HG02970 (cell line): Measurements from ENCODE around the gene ATAD5.
A peak's percentile ranks its signal among the peaks of the same experiment; 100 is the strongest.
"Not testable (repeated sequence)": the region's sequence is repeated elsewhere in the genome, so short reads cannot be mapped to it uniquely, and the experiment has no call there.

Experiments used
- ATAC-seq: cut with Tn5 transposase; IDR thresholded peaks from one replicate; pipeline ENCODE4 v1.9.1; 2021; ENCODE audit warnings: mild to moderate bottlenecking, moderate library complexity, moderate number of reproducible peaks; ENCODE audit not compliant: unreplicated experiment, low FRiP score

ATAD5 gene

GRCh38 chr17:30831663-30832437 lies at the start of gene ATAD5:
ATAD5 (plus strand) TSS chr17:30831966; CDS start chr17:30832348, 382 bp downstream.
- peak; percentile 63 for ATAC-seq

GRCh38 chr17:30782206-30782605 lies 49.6 kb upstream of the ATAD5 start:
- no peak for ATAC-seq

DNA sequence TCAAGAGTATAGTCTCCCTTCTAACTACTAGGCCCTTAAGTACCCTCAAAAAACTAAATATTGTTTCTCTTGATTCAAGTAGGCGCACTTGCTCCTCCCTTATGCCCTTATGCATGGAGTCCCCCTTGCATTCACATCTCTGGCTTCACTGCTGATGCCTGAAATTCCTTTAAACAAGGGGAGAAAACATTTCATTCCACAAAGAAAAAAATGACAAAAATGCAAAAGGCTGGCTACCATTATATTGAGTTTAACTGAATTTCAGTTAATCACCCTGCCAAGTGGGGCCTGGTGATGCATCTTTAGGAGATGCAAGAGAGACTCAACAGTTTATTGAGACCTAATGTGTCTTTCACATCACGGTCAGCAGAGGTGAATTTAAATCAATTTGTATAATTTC lies 42.8 kb upstream of the ATAD5 start:
- no peak for ATAC-seq

DNA sequence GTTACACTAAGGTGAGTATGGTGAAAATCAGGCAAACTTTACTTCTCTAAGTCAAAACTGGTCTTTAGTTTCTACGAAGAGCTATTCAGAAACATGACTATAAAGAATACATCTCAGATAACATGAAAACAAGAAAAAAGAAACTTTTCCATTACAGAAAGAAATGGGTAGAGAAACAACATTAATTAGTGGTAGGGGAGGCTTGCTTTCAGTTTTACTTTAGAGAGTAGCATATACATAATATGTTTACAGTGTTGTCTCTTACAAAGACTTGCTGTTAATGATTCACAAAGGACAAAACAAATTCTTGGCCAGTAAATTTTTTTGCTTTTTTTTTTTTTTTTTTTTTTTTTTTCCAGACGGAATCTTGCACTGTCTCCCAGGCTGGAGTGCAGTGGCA lies 41.5 kb upstream of the ATAD5 start:
- ATAC-seq, result no peak

DNA sequence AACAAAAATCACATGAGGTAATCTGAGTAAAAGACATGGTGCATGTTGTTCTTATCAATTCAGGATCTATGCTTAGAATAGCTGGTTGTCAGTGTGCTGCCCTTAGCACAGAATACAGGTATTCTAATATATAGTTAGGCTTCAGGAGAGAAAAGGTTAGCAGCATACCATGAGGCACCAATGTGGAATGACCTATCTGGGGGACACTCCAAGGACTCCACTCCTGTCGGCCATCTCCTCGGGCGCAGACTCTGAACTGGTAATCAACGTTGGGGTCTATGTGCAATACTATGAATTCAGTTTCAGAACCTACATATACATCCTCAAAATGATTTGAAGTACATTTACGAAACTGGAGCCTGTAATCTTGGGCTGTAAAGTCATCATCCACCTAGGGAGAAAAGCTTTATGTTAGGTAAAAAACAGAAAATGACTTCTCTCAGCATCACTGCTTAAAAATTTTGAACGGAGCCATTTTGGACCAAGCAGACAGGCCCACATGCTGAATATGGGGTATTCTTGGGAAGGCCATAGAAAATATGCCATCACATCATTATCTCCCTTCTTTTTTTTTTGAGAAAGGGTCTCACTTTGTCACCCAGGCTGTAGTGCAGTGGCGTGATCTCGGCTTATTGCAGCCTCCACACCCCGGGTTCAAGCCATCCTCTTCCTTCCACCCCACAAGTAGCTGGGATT lies 38.3 kb upstream of the ATAD5 start:
- no peak for ATAC-seq

DNA sequence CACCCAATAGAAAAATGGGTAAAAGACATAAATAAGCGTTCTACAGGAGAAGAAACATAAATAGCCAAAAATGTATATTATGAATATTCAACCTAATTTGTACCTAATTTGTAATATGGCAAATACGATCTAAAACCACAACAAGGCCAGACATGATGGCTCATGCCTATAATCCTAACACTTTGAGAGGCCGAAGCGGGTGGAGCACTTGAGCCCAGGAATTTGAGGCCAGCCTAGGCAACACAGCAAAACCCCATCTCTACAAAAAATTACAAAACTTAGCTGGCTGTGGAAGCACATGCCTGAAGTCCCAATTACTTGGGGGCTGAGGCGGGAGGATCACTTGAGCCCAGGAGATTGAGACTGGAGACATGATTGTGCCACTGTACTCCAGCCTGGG lies 37.4 kb upstream of the ATAD5 start:
- ATAC-seq, result no peak

DNA sequence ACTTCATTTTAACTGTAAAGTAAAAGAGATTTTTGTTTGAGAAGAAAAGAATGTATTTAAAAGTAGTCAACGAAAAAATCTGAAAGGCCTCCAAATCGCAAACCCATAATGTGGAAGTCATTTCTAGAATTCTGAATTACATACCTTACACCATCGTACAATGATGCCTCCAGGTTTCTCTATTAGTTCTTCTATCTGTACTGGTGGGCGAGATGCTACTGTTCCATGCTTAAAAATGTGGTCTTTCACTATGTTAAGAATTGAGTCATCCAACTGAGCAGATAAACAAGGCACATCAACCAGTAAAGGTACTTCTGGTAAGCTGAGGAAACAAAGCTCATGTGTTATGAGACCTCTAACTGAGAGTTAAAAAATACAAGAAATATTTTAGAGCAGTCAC lies 35.8 kb upstream of the ATAD5 start:
- ATAC-seq, result no peak

GRCh38 chr17:30801671-30802070 lies 30.1 kb upstream of the ATAD5 start:
- no peak for ATAC-seq

DNA sequence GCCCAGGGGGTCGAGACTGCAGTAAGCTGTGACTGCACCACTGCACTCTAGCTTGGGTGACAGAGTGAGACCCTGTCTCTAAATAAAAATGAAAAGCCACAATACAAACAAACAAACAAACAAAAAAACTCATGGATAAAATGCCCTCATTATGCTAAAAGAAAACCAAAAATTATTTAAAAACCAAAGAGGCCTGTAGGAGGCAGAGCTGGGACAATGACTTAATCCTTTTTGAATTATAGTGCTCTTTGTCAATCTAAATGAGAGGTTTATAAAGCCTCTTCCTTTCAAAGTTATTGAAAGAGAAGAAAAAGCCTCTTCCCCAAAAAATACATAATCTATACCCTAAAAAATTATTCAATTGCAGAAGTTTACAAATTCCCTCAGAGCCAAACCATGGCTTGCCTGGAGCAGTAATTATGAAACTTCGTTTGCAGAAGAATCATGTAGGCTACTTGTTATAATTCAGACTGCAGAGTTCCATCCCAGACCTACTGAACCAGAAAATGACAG lies 25.8 kb upstream of the ATAD5 start:
- no peak for ATAC-seq

GRCh38 chr17:30807896-30808295 lies 23.9 kb upstream of the ATAD5 start:
- ATAC-seq, result no peak

DNA sequence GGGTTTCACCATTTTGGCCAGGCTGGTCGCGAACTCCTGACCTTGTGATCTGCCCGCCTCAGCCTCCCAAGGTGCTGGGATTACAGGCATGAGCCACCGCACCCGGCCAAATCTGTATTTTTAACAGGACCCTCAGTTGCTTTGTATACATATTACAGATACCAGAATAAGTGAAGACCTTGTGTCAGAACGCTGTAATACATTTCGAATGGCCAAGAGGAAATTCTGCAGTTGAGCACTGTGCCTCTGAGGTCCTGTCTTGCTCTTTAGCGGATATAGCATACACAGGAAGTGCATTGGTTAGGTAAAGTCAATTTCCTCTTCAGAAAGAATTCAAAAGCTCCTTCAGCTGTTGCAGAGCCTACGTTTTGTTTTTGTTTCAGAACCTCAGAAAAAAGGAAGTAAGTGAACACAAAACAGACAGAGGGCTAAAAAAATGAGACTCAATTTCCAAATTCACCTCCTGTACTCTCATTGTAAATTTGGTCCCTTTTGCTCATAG lies 22.9 kb upstream of the ATAD5 start:
- no peak for ATAC-seq

GRCh38 chr17:30809867-30810266 lies 21.9 kb upstream of the ATAD5 start:
- no peak for ATAC-seq

DNA sequence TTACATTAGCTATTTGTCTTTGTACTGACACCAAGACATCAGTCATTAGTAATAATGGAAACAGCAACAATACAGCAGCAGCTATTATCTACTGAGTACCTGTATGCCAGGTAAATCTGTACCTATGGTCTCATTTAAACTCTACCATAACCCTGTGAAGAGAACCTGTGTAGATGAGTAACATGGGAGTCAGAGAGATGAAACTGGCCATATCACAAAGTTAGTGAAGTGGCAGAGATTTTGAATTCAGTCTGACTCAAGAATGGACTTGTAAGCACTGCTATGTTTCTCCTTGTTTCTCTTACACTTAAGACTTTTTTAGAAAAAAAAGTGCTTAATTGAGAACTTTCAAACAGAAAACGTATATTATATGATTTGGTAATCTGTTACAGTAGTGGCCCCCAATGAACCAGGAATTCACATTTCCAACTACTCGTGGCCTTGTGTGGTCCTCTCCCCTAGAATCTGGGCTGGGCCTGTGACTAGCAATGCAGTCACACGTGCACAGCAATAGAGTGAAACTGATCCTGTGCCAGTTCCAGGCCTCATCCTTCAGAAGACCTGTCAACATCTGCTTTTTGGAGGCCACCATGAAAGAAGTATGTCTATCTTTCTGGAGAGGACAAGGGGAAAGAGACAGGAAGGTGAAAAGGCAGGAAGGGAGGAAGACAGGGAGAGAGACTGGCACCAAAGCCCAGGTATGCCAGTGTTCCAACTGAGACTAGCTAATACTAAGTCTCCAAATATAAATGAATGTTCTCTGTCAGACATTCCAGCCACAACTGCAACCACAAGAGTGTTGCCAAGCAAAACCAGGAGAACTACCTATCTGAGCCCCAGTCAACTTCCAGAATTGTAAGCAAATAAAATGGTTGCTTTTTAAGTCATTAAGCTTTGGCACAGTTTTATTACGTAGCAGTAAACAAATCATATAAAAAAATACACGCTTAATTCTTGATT lies 19.3 kb upstream of the ATAD5 start:
- ATAC-seq, result no peak

DNA sequence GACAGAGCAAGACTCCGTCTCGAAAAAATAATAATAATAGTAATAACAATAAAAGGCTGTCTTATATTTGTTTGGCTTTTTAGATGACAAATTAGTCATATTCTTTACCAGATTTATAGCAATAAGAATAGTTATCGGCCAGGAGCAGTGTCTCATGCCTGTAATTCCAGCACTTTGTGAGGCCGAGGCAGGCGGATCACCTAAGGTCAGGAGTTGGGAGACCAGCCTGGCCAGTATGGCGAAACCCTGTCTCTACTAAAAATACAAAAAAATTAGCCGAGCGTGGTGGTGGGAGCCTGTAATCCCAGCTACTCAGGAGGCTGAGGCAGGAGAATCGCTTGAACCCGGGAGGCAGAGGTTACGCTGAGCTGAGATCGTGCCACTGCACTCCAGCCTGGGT lies 17.5 kb upstream of the ATAD5 start:
- not testable (repeated sequence) for ATAC-seq

DNA sequence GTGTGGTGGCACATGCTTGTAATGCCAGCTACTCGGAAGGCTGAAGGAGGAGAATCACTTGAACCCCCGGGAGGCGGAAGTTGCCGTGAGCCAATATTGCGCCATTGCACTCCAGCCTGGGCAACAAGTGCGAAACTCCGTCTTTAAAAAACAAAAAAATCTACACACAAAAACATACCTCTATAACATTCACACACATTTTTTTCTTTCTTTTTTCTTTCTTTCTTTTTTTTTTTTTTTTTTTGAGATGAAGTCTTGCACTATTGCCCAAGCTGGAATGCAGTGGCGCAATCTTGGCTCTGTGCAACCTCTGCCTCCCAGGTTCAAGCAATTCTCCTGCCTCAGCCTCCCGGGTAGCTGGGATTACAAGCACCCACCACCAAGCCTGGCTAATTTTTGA lies 16.9 kb upstream of the ATAD5 start:
- ATAC-seq, result not testable (repeated sequence)

GRCh38 chr17:30816165-30816564 lies 15.6 kb upstream of the ATAD5 start:
- no peak for ATAC-seq

DNA sequence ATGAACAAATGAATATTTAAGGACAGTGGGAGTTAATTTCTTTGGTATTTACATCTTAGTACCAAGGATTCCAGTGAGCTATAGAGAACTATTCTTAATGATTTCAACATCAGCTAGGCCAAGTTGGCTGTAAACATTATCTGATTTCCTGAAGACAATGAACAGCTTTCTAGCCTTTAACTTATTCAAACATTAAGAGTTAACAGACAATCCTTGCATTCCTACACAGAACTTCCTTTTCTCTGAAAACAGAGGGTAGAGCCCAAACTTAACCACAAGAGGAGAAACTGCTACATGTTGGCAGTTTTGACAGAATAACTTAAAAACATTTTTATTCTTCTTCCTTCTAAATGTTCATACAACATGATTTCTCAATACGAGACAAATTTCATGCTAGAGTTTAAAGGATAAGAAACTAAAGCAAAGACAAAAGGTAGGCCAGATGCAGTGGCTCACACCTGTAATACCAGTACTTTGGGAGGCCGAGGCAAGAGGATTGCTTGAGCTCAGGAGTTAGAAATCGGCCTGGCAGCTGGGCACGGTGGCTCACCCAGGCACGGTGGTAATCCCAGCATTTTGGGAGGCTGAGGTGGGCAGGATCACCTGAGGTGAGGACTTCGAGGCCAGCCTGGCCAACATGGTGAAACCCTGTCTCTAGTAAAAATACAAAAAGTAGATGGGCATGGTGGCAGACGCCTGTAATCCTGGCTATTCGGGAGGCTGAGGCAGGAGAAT lies 11.6 kb upstream of the ATAD5 start:
- ATAC-seq, result no peak

DNA sequence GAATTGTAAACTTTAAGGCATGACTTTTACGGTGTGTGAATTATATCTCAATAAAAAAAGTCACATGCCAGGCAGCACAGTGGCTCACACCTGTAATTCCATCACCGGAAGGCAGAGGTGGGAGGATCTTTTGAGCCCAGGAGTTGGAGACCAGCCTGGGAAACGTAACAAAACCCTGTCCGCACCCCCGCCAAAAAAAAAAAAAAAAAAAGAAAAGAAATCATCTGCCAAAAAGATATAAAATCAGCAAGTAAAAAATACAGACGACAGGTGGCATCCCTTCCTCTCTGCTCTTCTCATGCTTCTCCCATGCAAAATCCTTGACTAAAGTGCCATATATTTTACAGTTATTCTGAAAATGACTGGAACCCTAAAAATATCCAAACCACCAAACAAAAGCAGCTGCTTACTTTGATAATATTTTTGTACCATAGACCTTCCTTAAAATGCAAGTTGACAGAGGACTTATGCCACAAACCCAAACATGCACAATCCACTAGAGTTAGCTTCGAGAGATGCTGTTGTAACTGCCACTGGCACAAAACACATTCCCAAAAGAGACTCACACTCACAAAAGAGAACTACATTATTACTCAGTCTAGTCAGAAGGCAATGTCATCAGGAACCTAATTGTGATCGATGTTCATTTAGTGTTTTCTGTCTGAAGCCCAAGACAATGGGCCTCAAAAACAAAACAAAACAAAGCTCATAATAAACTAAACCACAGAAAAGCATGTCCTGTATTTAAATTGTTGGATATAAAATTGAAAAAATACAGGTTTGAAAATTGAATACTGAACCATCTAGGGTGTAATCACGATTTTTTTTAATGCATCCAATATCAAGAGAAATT lies 9.7 kb upstream of the ATAD5 start:
- no peak for ATAC-seq

- not testable (repeated sequence) for ATAC-seq
These were observed 8.8 kb upstream of the ATAD5 start for GRCh38 chr17:30822919-30823318.
